ENCODE data around the gene MS4A10. TPM values are rescaled to one million over a fixed set of nuclear protein-coding genes. Genes with fewer than 3 reads are reported as not detected.

Gene MS4A10
- total RNA-seq, 1 experiment from 2014 or later: not detected

- no peak overlapping the region for H3K4me2 ChIP-seq (ENCODE audit: low read length)
- no peak overlapping the region for H3K9ac ChIP-seq (ENCODE audit: low read length)
- RAD21 ChIA-PET (ENCODE audit: low non-redundant PET in 1 of 2, low total read pairs in 2 of 2, uncharacterized antibody in 2 of 2, unreplicated experiment in 2 of 2): no interaction called here
- ATAC-seq (no peak), DNase-seq (ENCODE audit: low read depth, low spot score) (no peak)
- CTCF ChIA-PET: no interaction called here
- H3K9me3 ChIP-seq (ENCODE audit: control insufficient read depth in 1 of 2, insufficient read depth in 1 of 2, low read depth in 1 of 2, low read length in 2 of 2): no peaks in the 10 kb centered on the region
- no peaks in the 10 kb centered on the region for H4K20me1 ChIP-seq (ENCODE audit: insufficient read depth)
- no peaks in the 10 kb centered on the region for H3K36me3 ChIP-seq (ENCODE audit: control insufficient read depth in 1 of 2, insufficient read depth in 2 of 2, low read length in 2 of 2)
- POLR2A ChIA-PET: no interaction called here
- intact Hi-C loops (cut with micrococcal nuclease): no loop called here
- no TSS peak for BruUV-seq (replicated peaks)
- TF ChIP-seq REST (IDR thresholded peaks at IDR 0.05; ENCODE audit: low read depth) (no peak), MAX (IDR thresholded peaks at IDR 0.05) (no peak), POLR2A (IDR thresholded peaks at IDR 0.05; ENCODE audit: borderline replicate concordance, extremely low read depth, insufficient read depth, insufficient read length) (no peak), FOSL1 (IDR thresholded peaks at IDR 0.05; ENCODE audit: low read depth) (no peak)
- H3K27me3 ChIP-seq (ENCODE audit: insufficient read depth, low read length): peaks cover 16% of the 10 kb centered on the region; the same call in 1 of the 2 replicates
- H3K4me1 ChIP-seq (ENCODE audit: control insufficient read depth in 1 of 2, insufficient read depth in 2 of 2, low read length in 2 of 2): no peaks in the 10 kb centered on the region
- no peak overlapping the region for H2AFZ ChIP-seq (ENCODE audit: low read depth, low read length, poor library complexity, severe bottlenecking)
- H3K79me2 ChIP-seq (ENCODE audit: insufficient read depth, low read length): no peaks in the 10 kb centered on the region
- no peak overlapping the region for H3K27ac ChIP-seq (ENCODE audit: low read depth, low read length)
- H3K9me2 ChIP-seq (ENCODE audit: insufficient read depth): no peaks in the 10 kb centered on the region
- H3K4me3 ChIP-seq (replicated peaks in 1 of 2; ENCODE audit: low read depth in 1 of 2, low read length in 2 of 2): no peak overlapping the region
These were observed 34.2 kb upstream of the MS4A10 start for GRCh38 chr11:60750911-60751310.

- RAD21 ChIA-PET (ENCODE audit: low non-redundant PET in 1 of 2, low total read pairs in 2 of 2, uncharacterized antibody in 2 of 2, unreplicated experiment in 2 of 2): no interaction called here
- intact Hi-C loops (cut with micrococcal nuclease): no loop called here
These were observed 31.8 kb upstream of the MS4A10 start for GRCh38 chr11:60753309-60753708.

More at GRCh38 chr11:60753309-60753708, 31.8 kb upstream of the MS4A10 start:
- no peaks in the 10 kb centered on the region for H3K4me1 ChIP-seq (ENCODE audit: control insufficient read depth in 1 of 2, insufficient read depth in 2 of 2, low read length in 2 of 2)
- no peaks in the 10 kb centered on the region for H4K20me1 ChIP-seq (ENCODE audit: insufficient read depth)
- H3K4me2 ChIP-seq (ENCODE audit: low read length): no peak overlapping the region
- H3K27ac ChIP-seq (ENCODE audit: low read depth, low read length): no peak overlapping the region
- no peaks in the 10 kb centered on the region for H3K9me2 ChIP-seq (ENCODE audit: insufficient read depth)
- POLR2A ChIA-PET: no interaction called here
- ATAC-seq (no peak), DNase-seq (ENCODE audit: low read depth, low spot score) (no peak)
- CTCF ChIA-PET: interaction anchor here (0.7 to 1.2 kb wide), 3 partner anchors 9 to 487 kb away, joined by 3 to 5 read pairs (median 3); no protein-coding TSS in a partner anchor
- no TSS peak for BruUV-seq (replicated peaks)
- TF ChIP-seq SP1 (IDR thresholded peaks at IDR 0.05; ENCODE audit: low read depth) (no peak), TCF7L2 (IDR thresholded peaks at IDR 0.05; ENCODE audit: borderline replicate concordance, extremely low read depth, insufficient read depth, insufficient read length) (no peak)
- H3K4me3 ChIP-seq (replicated peaks in 1 of 2; ENCODE audit: low read depth in 1 of 2, low read length in 2 of 2): no peak overlapping the region
- H3K9ac ChIP-seq (ENCODE audit: low read length): no peak overlapping the region
- no peaks in the 10 kb centered on the region for H3K9me3 ChIP-seq (ENCODE audit: control insufficient read depth in 1 of 2, insufficient read depth in 1 of 2, low read depth in 1 of 2, low read length in 2 of 2)
- no peak overlapping the region for H2AFZ ChIP-seq (ENCODE audit: low read depth, low read length, poor library complexity, severe bottlenecking)
- H3K36me3 ChIP-seq (ENCODE audit: control insufficient read depth in 1 of 2, insufficient read depth in 2 of 2, low read length in 2 of 2): no peaks in the 10 kb centered on the region
- no peaks in the 10 kb centered on the region for H3K79me2 ChIP-seq (ENCODE audit: insufficient read depth, low read length)
- peaks cover 18% of the 10 kb centered on the region; the same call in 1 of the 2 replicates for H3K27me3 ChIP-seq (ENCODE audit: insufficient read depth, low read length)

All from HCT116 (cell line).